ENCODE results near the gene FKBP9.
"Not testable (repeated sequence)": the region's sequence is repeated elsewhere in the genome, so short reads cannot be mapped to it uniquely, and the experiment has no call there.

The FKBP9 gene, protein sequence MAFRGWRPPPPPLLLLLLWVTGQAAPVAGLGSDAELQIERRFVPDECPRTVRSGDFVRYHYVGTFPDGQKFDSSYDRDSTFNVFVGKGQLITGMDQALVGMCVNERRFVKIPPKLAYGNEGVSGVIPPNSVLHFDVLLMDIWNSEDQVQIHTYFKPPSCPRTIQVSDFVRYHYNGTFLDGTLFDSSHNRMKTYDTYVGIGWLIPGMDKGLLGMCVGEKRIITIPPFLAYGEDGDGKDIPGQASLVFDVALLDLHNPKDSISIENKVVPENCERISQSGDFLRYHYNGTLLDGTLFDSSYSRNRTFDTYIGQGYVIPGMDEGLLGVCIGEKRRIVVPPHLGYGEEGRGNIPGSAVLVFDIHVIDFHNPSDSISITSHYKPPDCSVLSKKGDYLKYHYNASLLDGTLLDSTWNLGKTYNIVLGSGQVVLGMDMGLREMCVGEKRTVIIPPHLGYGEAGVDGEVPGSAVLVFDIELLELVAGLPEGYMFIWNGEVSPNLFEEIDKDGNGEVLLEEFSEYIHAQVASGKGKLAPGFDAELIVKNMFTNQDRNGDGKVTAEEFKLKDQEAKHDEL

DNA sequence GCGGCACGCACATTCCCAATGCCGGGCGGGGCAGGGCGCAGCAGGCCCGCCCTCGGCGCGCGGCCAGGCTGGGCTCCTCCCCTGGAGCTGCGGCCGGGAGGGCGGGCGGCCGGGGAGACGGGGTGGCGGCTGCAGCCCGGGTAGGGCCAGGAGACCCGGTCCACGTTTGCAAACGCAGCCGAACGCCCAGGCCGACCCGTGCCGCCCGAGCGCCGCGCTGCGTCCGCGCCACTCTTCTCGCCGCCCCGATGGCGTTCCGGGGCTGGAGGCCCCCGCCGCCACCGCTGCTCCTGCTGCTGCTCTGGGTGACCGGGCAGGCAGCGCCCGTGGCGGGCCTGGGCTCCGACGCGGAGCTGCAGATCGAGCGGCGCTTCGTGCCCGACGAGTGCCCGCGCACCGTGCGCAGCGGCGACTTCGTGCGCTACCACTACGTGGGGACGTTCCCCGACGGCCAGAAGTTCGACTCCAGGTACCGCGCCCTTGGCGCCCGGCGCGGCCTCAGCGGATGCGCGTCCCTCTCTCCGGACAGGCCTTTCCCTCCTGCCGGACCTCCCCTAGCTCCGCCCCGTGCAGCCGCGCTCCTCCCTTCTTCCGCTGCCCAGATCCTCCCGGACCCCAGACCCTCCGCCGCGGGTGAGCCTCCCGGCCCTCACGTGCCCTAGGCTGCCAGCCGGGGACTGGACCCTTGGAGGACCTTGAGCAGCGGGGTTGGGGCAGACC, at the start of gene FKBP9:
Gene FKBP9, plus strand, starts transcription at position 115 of the 720 bp plus-strand sequence. Its CDS starts 134 bp downstream, at position 249.
- no peak for DNase-seq (ENCODE audit: low read depth)

DNA sequence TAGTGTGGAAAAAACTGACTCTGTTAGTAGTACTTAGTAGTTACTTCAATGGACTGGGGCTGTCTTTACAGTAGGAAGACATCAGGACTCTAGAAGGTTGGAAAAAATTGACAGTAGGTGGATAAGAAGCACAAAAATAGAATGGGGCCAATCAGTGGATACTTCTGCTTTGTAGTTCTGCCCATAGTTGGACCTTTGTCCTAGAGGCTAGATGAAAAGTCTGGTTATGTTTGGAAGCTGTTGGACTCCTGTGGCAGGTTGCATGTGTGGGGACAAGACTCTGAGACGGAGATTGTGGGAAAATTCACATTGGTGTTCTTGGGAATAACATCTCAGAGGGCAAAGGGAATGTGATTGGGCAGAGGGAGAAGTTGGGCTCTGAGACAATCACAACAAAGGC, 47.0 kb upstream of the FKBP9 start:
- DNase-seq (ENCODE audit: low read depth), result no peak

GRCh38 chr7:32914184-32914583, 43.1 kb upstream of the FKBP9 start:
- no peak for DNase-seq (ENCODE audit: low read depth)

DNA sequence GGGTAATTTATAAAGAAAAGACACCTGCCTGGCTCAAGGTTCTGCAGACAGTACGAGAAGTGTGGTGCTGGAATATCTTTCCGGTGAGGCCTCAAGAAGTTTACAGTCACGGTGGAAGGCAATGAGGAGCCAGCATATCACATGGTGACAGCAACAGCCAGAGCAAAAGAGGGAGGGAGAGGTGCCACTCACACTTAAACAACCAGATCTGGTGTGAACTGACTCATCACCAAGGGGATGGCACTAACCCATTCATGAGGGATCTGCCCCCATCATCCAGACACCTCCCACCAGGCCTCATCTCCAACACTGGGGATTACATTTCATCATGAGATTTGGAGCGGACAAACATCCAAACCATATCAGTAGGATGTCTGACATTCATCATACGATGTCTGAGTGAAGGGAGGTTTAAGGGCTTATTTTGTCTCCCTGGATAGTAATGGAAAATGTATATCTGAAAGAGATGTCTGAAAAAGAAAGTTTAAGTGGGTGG, 42.2 kb upstream of the FKBP9 start:
- no peak for DNase-seq (ENCODE audit: low read depth)

DNA sequence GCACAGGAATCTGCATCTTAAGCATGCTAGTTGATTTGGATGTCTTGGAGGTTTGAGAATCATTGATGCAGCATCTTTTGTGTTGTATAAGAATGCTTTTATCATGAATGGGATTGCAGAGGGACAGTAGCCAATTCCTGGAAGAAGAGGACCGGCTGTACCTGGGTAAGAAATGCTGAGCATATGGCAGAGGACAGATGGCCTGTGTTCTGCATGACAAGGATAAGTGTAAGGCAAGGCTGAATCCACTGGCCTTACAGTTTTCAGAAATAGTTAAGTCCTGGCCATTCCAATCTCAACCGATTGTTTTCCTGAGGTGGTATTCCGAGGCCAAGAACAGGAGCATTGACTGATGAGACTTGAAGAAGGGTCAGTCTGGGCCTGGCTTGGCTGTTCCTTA, 41.2 kb upstream of the FKBP9 start:
- DNase-seq (ENCODE audit: low read depth), result no peak

- DNase-seq (ENCODE audit: low read depth), result not testable (repeated sequence)
These were observed 40.2 kb upstream of the FKBP9 start for GRCh38 chr7:32916994-32917393.

- DNase-seq (ENCODE audit: low read depth), result no peak
These were observed 35.3 kb upstream of the FKBP9 start for GRCh38 chr7:32921896-32922295.

DNA sequence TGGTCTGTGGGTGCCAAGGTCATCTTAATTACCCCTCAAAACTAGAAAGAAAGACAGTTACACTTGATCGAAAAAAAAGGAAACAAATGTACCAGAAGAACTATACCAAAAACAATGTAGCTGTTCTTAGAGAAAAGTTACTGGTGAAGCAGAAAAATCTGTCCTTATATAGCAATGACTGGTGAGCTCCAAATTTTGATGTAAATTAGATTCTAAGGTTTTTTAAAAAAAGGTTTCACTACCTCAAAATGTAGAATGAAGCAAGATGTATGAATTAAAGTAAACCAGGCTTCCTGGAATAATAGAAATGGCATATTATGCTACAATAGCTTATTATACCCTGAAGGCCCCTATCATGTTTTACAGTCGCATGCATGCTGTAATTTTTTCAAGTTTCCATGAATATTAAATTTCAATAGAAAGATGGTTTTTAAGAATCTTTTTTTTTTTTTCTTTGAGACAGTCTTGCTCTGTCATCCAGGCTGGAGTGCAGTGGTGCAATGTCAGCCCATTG, 28.4 kb upstream of the FKBP9 start:
- no peak for DNase-seq (ENCODE audit: low read depth)

GRCh38 chr7:32929430-32930143, 27.7 kb upstream of the FKBP9 start:
- no peak for DNase-seq (ENCODE audit: low read depth)

DNA sequence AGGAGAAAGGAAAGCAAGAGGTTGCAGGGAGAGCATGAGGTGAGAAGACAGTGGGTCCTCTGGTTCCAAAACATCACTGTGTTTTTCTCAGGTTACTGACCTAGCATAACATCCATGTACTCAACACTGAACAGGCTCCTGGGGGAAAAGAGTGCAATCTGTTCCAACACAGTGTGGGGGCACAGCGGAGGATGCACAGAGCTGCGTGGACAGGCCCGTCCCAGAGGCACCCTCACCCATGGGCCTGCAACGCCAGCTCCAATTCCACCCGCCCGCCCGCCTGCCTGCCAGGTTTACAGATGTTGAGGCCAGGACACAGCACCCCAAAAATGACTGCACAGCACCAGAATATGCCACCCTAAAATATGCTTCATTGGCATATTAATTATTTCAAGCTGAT, 26.9 kb upstream of the FKBP9 start:
- no peak for DNase-seq (ENCODE audit: low read depth)

DNA sequence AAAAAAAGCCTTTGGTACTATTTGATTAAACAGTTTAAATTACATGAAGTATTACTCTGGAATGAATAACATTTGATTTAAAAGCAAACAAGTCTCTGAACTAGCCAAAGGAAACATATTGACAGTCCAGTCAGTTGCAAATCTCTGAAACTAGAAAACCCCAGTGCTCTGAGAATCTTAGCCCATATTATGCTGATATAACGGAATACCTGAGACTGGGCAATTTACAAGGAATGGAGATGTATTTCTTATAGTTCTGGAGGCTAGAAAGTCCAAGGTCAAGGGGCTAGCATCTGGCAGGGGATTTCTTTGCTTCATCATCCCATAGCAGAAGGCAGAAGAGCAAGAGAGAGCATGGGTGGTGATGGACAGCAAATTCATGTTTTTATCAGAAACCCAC, 21.7 kb upstream of the FKBP9 start:
- no peak for DNase-seq (ENCODE audit: low read depth)

DNA sequence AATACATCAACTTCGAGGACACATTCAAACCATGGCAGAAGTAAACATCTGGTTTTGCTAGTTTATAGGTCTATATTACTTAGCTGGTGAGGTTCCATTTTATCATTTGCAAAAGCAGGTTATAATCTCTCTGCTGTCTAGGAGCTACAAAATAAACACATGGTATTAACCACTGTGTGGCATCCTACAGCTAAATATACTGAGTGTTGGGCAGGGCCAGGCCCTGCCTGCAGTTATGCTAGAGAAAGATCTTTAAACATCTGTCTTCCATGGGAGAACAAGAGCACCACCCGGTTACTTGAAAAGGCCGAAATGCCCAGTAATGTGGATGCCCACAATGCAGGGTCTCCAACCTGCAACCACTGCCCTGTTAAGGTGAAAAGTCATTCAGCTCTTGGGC, 20.6 kb upstream of the FKBP9 start:
- DNase-seq (ENCODE audit: low read depth), result no peak

GRCh38 chr7:32937344-32938174, 19.7 kb upstream of the FKBP9 start:
- no peak for DNase-seq (ENCODE audit: low read depth)

DNA sequence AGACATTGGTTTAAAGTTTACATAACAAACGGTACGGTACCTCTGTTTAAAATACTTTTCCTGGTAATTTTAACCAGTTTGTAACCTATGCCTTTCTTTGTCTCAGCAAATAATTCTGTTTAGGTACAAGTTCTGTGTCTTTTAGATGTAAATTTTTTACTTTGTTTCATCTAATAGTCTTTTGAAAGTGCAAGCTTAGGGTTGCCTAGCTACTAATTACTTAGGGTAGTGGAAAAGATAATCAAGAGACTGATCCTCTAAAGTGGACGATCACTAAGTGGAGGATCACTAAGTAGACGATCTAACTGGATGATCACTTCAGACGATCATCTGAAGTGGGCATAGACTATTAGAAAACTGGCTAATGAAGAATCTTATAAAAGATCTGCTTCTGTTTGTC, 16.1 kb upstream of the FKBP9 start:
- DNase-seq (ENCODE audit: low read depth), result no peak

DNA sequence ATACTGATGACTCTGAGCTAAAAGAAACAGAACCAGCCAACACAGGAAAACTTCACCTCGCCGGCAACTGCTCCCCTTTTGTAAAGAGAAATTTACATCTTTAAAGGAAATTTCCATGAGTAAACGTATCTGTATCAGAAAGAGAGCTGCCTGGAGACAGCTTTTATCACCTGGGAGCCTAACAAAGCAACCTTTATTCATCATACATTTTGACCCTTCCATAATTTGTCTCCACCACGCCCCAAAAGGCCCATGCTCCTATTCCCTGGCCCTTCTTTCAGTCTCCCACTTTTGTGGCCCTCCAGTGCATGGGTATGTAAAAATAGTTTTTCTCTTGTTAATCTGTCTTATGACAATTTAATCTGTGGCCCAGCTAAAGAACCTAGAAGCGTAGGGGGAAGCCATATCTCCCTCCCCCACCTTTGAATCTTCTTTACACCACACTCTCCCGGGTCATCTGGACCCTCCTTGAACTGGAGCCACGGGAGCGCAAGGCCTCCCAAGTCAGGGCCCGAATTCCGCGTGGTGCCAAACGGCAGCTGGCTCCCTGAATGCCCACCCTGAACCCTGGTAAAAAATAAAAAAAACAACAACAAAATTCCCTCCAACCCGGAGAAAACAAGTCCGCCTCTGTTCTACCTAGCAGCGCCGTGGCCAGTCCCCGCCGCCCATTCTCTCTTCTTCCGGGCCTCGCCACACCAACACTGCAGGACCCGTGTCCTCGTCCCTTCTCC, 15.4 kb upstream of the FKBP9 start:
- DNase-seq (ENCODE audit: low read depth), result no peak

DNA sequence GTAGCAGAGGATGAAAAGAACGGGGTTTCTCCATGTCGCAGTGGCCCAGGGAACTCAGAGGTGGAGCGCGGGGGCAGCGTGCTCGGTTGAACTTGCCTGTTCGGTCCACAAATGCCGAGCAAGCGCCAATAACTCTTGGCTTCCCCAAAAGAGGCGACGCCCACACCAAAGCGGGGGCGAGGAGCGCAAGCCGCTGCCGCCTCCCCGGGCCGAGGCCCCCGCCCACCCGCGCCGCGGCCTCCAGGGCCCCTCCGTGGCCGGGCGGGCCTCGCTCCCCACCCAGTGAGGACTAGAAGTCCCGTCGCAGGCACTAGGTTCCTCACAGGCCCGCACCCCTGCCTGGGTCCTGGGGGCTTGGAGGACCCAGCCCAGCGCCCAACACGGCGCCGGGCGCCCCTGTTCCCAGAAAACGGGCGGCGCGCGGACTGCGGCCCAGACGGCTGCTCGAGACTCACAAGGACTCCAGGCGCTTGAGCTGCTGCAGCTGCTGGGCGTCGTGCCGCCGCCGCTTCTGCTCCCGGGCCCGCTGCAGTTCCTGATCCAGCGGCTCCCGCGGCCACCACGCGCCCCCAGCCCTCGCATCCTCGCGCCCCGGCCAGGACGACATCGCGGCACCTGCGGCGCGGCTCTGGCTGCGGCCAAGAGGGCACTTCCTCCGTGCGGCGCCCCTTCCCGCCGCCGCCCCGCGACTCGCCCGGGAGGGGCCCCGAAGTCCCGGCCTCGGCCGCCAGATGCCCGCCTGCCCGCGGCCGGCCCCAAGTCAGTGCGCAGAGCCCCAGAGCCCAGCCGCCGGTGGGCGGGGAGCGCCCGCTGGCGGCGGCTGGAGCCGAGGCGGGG, 14.6 kb upstream of the FKBP9 start:
- peak; percentile 39 for DNase-seq (ENCODE audit: low read depth)

- DNase-seq (ENCODE audit: low read depth), result no peak
These were observed 13.8 kb upstream of the FKBP9 start for GRCh38 chr7:32943252-32944030.

- no peak for DNase-seq (ENCODE audit: low read depth)
These were observed 9.7 kb upstream of the FKBP9 start for GRCh38 chr7:32947420-32947983.
